ENCODE data around the gene HPCAL1.

HPCAL1 gene

GRCh38 chr2:10389573-10389972, 86.9 kb downstream of the HPCAL1 start:
- Histone ChIP-seq H3K79me2 (ENCODE audit: control insufficient read depth, insufficient read depth, low read length) (no peaks in the 10 kb centered on the region), H3K4me1 (ENCODE audit: control insufficient read depth, low read depth, low read length) (peaks cover 5% of the 10 kb centered on the region), H3K18ac (ENCODE audit: low read length) (no peak overlapping the region), H3K27ac (ENCODE audit: low read depth, low read length) (no peak overlapping the region), H3K56ac (ENCODE audit: low read length) (no peak overlapping the region), H2BK15ac (replicated peaks; ENCODE audit: low read depth) (no peak overlapping the region), H3K36me3 (ENCODE audit: control insufficient read depth, insufficient read depth, low read length) (no peaks in the 10 kb centered on the region), H2BK5ac (ENCODE audit: low read length) (no peak overlapping the region), H3K79me1 (ENCODE audit: low read length) (no peaks in the 10 kb centered on the region), H3K4me3 (ENCODE audit: low read length) (no peak overlapping the region), H3K27me3 (ENCODE audit: insufficient read depth, low read length, poor library complexity) (no peaks in the 10 kb centered on the region), H2AK5ac (ENCODE audit: low read length) (no peak overlapping the region), H4K5ac (ENCODE audit: low read length) (no peak overlapping the region), H4K8ac (ENCODE audit: low read depth, low read length) (no peak overlapping the region), H3K9ac (ENCODE audit: low read length) (no peak overlapping the region), H3K4ac (ENCODE audit: low read depth, low read length) (no peak overlapping the region), H2BK120ac (ENCODE audit: low read depth, low read length) (no peak overlapping the region), H3K4me2 (ENCODE audit: low read length) (no peak overlapping the region), H3K23ac (ENCODE audit: low read length) (no peak overlapping the region)
- no peak for DNase-seq
- WGBS (ENCODE audit: extremely low coverage, insufficient coverage, low lambda C conversion rate): no CpG with 5 or more reads among the region's 5 CpGs

- H3K79me2 ChIP-seq (ENCODE audit: control insufficient read depth, insufficient read depth, low read length): no peaks in the 10 kb centered on the region
- no peak overlapping the region for H3K4me3 ChIP-seq (ENCODE audit: low read length)
- no peak overlapping the region for H3K56ac ChIP-seq (ENCODE audit: low read length)
- H3K9ac ChIP-seq (ENCODE audit: low read length): no peak overlapping the region
- H4K8ac ChIP-seq (ENCODE audit: low read depth, low read length): no peak overlapping the region
- no peak overlapping the region for H3K27ac ChIP-seq (ENCODE audit: low read depth, low read length)
- H3K4me1 ChIP-seq (ENCODE audit: control insufficient read depth, low read depth, low read length): peaks cover 5% of the 10 kb centered on the region
- no peak overlapping the region for H3K18ac ChIP-seq (ENCODE audit: low read length)
- H2AK5ac ChIP-seq (ENCODE audit: low read length): no peak overlapping the region
- DNase-seq: no peak
- H2BK15ac ChIP-seq (replicated peaks; ENCODE audit: low read depth): no peak overlapping the region
- H4K5ac ChIP-seq (ENCODE audit: low read length): no peak overlapping the region
- no peak overlapping the region for H3K4me2 ChIP-seq (ENCODE audit: low read length)
- no peak overlapping the region for H2BK5ac ChIP-seq (ENCODE audit: low read length)
- H3K36me3 ChIP-seq (ENCODE audit: control insufficient read depth, insufficient read depth, low read length): no peaks in the 10 kb centered on the region
- no peaks in the 10 kb centered on the region for H3K27me3 ChIP-seq (ENCODE audit: insufficient read depth, low read length, poor library complexity)
- H3K23ac ChIP-seq (ENCODE audit: low read length): no peak overlapping the region
- H3K4ac ChIP-seq (ENCODE audit: low read depth, low read length): no peak overlapping the region
- WGBS (ENCODE audit: extremely low coverage, insufficient coverage, low lambda C conversion rate): no CpG with 5 or more reads among the region's 6 CpGs
- H2BK120ac ChIP-seq (ENCODE audit: low read depth, low read length): no peak overlapping the region
- H3K79me1 ChIP-seq (ENCODE audit: low read length): no peaks in the 10 kb centered on the region
Observed at GRCh38 chr2:10390369-10390801, 87.7 kb downstream of the HPCAL1 start.

- Histone ChIP-seq H3K79me2 (ENCODE audit: control insufficient read depth, insufficient read depth, low read length) (no peaks in the 10 kb centered on the region), H3K23ac (ENCODE audit: low read length) (no peak overlapping the region), H3K27me3 (ENCODE audit: insufficient read depth, low read length, poor library complexity) (no peaks in the 10 kb centered on the region), H4K8ac (ENCODE audit: low read depth, low read length) (no peak overlapping the region), H3K18ac (ENCODE audit: low read length) (no peak overlapping the region), H4K5ac (ENCODE audit: low read length) (no peak overlapping the region), H3K56ac (ENCODE audit: low read length) (no peak overlapping the region), H3K4me1 (ENCODE audit: control insufficient read depth, low read depth, low read length) (peaks cover 5% of the 10 kb centered on the region), H3K9ac (ENCODE audit: low read length) (no peak overlapping the region), H3K79me1 (ENCODE audit: low read length) (no peaks in the 10 kb centered on the region), H3K27ac (ENCODE audit: low read depth, low read length) (no peak overlapping the region), H2AK5ac (ENCODE audit: low read length) (no peak overlapping the region), H3K36me3 (ENCODE audit: control insufficient read depth, insufficient read depth, low read length) (no peaks in the 10 kb centered on the region), H2BK5ac (ENCODE audit: low read length) (no peak overlapping the region), H3K4ac (ENCODE audit: low read depth, low read length) (no peak overlapping the region), H2BK120ac (ENCODE audit: low read depth, low read length) (no peak overlapping the region), H3K4me2 (ENCODE audit: low read length) (no peak overlapping the region), H2BK15ac (replicated peaks; ENCODE audit: low read depth) (no peak overlapping the region), H3K4me3 (ENCODE audit: low read length) (no peak overlapping the region)
- no CpG with 5 or more reads among the region's 5 CpGs for WGBS (ENCODE audit: extremely low coverage, insufficient coverage, low lambda C conversion rate)
- no peak for DNase-seq
Observed at GRCh38 chr2:10392100-10392499, 89.4 kb downstream of the HPCAL1 start.

GRCh38 chr2:10392548-10392947, 89.8 kb downstream of the HPCAL1 start:
- DNase-seq: no peak
- Histone ChIP-seq H3K4me3 (ENCODE audit: low read length) (no peak overlapping the region), H2BK15ac (replicated peaks; ENCODE audit: low read depth) (no peak overlapping the region), H3K4me1 (ENCODE audit: control insufficient read depth, low read depth, low read length) (peaks cover 5% of the 10 kb centered on the region), H3K79me2 (ENCODE audit: control insufficient read depth, insufficient read depth, low read length) (no peaks in the 10 kb centered on the region), H3K56ac (ENCODE audit: low read length) (no peak overlapping the region), H3K36me3 (ENCODE audit: control insufficient read depth, insufficient read depth, low read length) (no peaks in the 10 kb centered on the region), H3K79me1 (ENCODE audit: low read length) (no peaks in the 10 kb centered on the region), H2BK120ac (ENCODE audit: low read depth, low read length) (no peak overlapping the region), H3K9ac (ENCODE audit: low read length) (no peak overlapping the region), H3K23ac (ENCODE audit: low read length) (no peak overlapping the region), H3K18ac (ENCODE audit: low read length) (no peak overlapping the region), H3K4ac (ENCODE audit: low read depth, low read length) (no peak overlapping the region), H4K5ac (ENCODE audit: low read length) (no peak overlapping the region), H2BK5ac (ENCODE audit: low read length) (no peak overlapping the region), H4K8ac (ENCODE audit: low read depth, low read length) (no peak overlapping the region), H3K27ac (ENCODE audit: low read depth, low read length) (no peak overlapping the region), H3K4me2 (ENCODE audit: low read length) (no peak overlapping the region), H2AK5ac (ENCODE audit: low read length) (no peak overlapping the region), H3K27me3 (ENCODE audit: insufficient read depth, low read length, poor library complexity) (no peaks in the 10 kb centered on the region)
- no CpG with 5 or more reads among the region's 6 CpGs for WGBS (ENCODE audit: extremely low coverage, insufficient coverage, low lambda C conversion rate)

- WGBS (ENCODE audit: extremely low coverage, insufficient coverage, low lambda C conversion rate): no CpG with 5 or more reads among the region's 9 CpGs
- Histone ChIP-seq H3K56ac (ENCODE audit: low read length) (peak overlapping the region; percentile 8), H3K36me3 (ENCODE audit: control insufficient read depth, insufficient read depth, low read length) (no peaks in the 10 kb centered on the region), H3K27ac (ENCODE audit: low read depth, low read length) (peak overlapping the region; percentile 27), H3K9ac (ENCODE audit: low read length) (no peak overlapping the region), H3K18ac (ENCODE audit: low read length) (no peak overlapping the region), H3K23ac (ENCODE audit: low read length) (no peak overlapping the region), H3K4me3 (ENCODE audit: low read length) (no peak overlapping the region), H3K79me2 (ENCODE audit: control insufficient read depth, insufficient read depth, low read length) (no peaks in the 10 kb centered on the region), H2BK120ac (ENCODE audit: low read depth, low read length) (no peak overlapping the region), H4K5ac (ENCODE audit: low read length) (no peak overlapping the region), H2BK15ac (replicated peaks; ENCODE audit: low read depth) (no peak overlapping the region), H3K27me3 (ENCODE audit: insufficient read depth, low read length, poor library complexity) (no peaks in the 10 kb centered on the region), H4K8ac (ENCODE audit: low read depth, low read length) (no peak overlapping the region), H3K4me1 (ENCODE audit: control insufficient read depth, low read depth, low read length) (peaks cover 5% of the 10 kb centered on the region), H3K79me1 (ENCODE audit: low read length) (no peaks in the 10 kb centered on the region), H2AK5ac (ENCODE audit: low read length) (no peak overlapping the region), H2BK5ac (ENCODE audit: low read length) (no peak overlapping the region), H3K4ac (ENCODE audit: low read depth, low read length) (no peak overlapping the region), H3K4me2 (ENCODE audit: low read length) (no peak overlapping the region)
- peak; percentile 87 for DNase-seq
Observed at GRCh38 chr2:10392951-10393639, 90.4 kb downstream of the HPCAL1 start.

GRCh38 chr2:10393640-10393982, 90.9 kb downstream of the HPCAL1 start:
- Histone ChIP-seq H3K18ac (ENCODE audit: low read length) (no peak overlapping the region), H3K36me3 (ENCODE audit: control insufficient read depth, insufficient read depth, low read length) (no peaks in the 10 kb centered on the region), H3K27ac (ENCODE audit: low read depth, low read length) (peak overlapping the region; percentile 27), H3K4me1 (ENCODE audit: control insufficient read depth, low read depth, low read length) (peaks cover 5% of the 10 kb centered on the region), H2AK5ac (ENCODE audit: low read length) (no peak overlapping the region), H3K27me3 (ENCODE audit: insufficient read depth, low read length, poor library complexity) (no peaks in the 10 kb centered on the region), H3K56ac (ENCODE audit: low read length) (peak overlapping the region; percentile 8), H3K23ac (ENCODE audit: low read length) (no peak overlapping the region), H2BK5ac (ENCODE audit: low read length) (no peak overlapping the region), H4K5ac (ENCODE audit: low read length) (no peak overlapping the region), H3K4me3 (ENCODE audit: low read length) (no peak overlapping the region), H3K9ac (ENCODE audit: low read length) (no peak overlapping the region), H3K79me1 (ENCODE audit: low read length) (no peaks in the 10 kb centered on the region), H2BK15ac (replicated peaks; ENCODE audit: low read depth) (no peak overlapping the region), H2BK120ac (ENCODE audit: low read depth, low read length) (no peak overlapping the region), H3K4me2 (ENCODE audit: low read length) (no peak overlapping the region), H4K8ac (ENCODE audit: low read depth, low read length) (no peak overlapping the region), H3K79me2 (ENCODE audit: control insufficient read depth, insufficient read depth, low read length) (no peaks in the 10 kb centered on the region), H3K4ac (ENCODE audit: low read depth, low read length) (no peak overlapping the region)
- no CpG with 5 or more reads among the region's 4 CpGs for WGBS (ENCODE audit: extremely low coverage, insufficient coverage, low lambda C conversion rate)
- peak; percentile 32 for DNase-seq
